HG02642 (cell line): ENCODE data around the gene ADAMTS18.
"Not testable (repeated sequence)": the region's sequence is repeated elsewhere in the genome, so short reads cannot be mapped to it uniquely, and the experiment has no call there.

Experiments used
- ATAC-seq: cut with Tn5 transposase; IDR thresholded peaks from one replicate; pipeline ENCODE4 v1.9.1; 2021; ENCODE audit warnings: mild to moderate bottlenecking; ENCODE audit not compliant: unreplicated experiment, poor library complexity

The ADAMTS18 gene

DNA sequence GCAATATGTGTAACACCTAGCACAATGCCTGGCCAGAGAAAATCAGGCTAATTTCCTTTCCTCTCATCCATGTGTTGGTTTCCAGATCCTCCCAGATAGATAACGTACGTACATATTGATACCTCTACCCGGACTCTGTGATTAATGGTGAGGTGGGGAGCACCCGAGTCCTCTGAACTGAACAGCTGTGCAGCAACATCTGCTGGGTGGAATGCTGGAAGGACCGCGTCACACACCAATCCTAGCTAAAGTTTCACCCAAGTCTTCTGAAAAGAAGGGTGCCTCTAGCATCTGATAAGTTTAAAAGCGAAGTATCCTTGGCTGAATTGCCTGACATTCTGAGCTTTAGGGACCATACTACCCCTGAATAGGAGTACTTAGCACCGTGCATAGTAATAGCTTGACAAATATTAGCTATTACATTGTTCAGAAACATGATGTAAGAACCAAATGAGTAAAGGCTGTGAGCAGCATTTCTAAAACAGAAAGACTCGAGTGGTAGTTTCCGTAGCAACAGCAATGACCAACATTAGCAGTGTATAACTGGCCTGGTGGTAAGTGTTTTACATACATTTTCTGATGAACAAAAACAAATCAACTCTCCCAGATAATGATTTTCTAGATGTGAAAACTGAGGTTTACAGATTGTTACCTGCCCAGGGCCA lies 144.3 kb downstream of the ADAMTS18 start:
- no peak for ATAC-seq

DNA sequence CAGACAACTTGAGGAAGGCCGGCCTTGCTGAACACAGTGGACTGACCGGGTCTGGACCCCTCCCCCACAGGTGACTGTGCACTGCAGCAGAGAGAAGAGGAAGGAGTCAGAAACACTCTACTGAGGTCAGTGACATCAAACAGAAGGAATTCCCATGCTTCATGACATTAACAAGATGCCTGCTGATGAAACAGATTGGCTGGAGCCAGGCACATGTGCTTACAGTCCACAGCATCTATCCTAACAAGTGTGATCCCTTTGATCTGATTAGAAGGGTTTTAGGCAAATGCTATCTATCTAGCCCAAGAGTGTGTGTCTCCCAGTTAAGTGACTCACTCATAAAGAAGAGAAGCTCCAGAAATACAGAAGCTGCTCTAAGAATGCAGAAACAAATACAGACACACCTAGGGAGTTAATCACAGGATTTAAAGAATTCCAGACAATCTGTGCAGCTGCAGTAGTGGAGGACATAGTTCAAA lies 145.5 kb downstream of the ADAMTS18 start:
- ATAC-seq = no peak

DNA sequence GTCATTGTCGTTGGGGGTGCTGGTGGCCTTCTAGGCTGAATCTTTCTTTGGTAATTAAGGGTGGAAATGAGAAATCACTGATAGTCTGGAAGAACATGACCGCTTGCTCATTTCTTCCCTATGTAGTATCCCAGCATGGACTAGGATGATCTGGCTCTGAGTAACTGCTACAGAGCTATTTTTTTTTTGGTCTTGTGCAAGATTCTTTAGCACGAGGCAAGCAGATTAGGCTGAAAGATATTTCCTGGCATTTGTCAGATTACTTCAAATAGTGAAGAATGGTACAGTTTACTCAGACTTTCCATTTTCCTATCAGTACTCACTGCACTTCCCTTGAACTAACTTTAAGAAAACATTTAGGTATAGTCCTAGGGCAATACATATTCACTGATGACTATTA lies 146.6 kb downstream of the ADAMTS18 start:
- ATAC-seq = no peak

DNA sequence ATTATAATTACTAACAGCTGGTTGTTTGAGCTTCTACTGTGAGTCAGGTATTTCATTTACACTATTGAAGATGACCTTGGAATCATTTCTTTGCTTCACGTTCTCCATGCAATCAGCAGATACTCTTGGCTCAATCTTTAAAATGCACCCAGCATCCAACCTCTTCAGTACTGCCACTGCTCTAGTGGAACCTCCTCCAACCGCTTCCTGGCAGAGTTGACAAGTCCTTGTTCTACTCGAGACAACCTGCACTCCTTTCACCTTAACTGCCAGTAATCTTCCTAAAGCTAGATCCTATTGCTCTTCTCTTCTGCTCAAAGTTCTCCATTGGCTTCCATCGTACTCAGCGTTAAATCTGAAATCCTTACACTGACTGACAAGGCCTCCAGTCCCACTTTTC lies 149.2 kb downstream of the ADAMTS18 start:
- no peak for ATAC-seq

DNA sequence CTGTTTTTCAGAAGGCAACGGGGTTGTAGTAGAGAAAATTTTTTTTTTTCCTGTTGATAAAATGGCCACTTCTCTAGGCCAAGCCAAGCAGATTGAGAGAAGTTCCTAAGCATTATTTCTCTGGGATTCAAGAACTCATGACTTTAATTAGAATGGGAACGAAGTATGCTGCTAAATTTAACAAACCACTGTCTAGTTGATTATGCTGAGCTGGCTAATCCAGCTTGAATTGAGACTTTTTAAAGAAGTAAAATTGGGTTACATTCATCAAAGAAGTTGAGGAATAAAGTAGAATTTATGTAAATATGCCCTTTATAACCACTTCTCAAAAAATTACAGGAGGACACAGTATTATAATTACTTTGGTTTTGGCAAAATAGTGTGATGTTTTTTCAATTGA lies 152.5 kb downstream of the ADAMTS18 start:
- ATAC-seq = no peak

DNA sequence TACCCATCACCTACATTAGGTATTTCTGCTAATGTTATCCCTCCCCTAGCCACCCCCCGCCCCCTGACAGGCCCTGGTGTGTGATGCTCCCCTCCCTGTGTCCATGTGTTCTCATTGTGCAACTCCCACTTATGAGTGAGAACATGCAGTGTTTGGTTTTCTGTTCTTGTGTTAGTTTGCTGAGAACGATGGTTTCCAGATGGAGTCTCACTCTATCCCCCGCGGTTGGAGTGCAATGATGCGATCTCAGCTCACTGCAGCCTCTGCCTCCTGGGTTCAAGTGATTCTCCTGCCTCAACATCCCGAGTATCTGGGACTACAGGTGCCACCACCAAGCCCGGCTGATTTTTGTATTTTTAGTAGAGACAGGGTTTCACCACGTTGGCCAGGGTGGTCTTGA lies 155.5 kb downstream of the ADAMTS18 start:
- ATAC-seq = not testable (repeated sequence)

DNA sequence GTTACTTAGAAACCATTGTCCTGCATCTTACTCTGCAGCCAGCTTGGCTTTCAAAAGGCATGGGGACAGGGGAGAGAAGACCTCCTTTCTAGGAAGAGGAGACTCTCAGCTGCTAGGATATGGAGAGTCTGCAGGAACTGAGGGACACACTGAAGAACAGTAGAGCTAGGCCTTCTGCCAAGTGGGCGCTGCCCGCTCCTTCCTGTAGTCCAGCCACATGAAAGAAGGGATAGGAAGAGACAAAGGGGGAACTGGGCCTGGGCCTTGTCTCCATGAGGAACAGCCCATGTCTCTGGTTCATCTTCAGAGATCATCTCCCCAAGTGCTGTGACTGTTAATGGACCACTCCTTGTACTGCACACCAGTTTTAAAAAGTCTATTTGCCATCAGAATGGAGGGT lies 157.3 kb downstream of the ADAMTS18 start:
- no peak for ATAC-seq

DNA sequence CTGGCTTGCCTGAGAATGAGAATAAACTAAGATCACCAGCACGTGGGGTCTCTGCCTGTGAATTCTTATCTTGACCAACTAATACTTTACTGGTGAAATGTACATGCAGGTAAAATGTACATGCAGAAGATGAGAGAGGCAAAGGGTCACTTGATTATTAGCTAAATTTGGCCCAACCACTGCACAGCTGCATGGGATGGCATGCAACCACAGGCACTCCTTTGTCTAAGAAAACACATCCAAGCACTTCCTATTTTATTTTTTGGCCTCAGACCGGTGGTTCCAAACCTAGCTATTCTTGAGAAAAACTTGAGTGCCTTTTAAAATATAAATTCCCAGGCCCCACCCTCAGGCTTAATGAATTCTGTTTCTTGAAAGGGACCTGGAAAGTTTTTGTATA lies 157.7 kb downstream of the ADAMTS18 start:
- ATAC-seq = no peak

DNA sequence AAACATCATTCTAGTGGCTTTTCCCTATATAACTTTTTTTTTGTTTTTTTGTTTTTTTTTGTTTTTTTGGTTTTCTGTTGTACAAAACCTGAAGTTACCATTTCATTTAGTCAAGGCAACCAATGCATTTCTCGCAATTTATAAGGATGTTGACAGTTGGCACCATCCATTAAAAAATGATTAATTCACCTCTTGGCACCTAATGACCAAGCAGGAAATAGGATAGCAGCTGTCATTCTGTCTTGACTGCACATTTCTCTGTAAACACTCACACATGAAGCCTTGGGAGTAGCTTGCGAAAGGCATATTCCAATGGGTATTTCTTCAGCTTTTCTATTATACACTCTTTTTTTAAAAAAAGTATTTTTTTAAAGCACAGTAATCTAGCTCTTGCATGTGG lies 158.2 kb downstream of the ADAMTS18 start:
- no peak for ATAC-seq

DNA sequence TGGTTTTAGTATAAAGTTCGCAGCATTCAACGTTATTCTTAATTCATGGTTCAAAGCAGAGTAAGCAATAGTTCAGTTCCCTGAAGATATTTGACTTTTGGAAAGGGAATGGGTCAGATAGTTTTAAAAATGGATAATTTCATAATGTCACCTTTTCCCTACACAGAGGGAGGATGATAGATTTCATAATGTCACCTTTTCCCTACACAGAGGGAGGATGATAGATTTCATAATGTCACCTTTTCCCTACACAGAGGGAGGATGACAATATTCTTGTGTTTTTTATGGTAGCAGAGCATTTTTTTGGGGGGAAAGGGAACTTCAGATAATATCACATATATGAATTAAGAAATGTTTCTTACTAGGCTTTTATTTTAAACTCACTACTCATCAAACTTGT lies 159.5 kb downstream of the ADAMTS18 start:
- not testable (repeated sequence) for ATAC-seq

DNA sequence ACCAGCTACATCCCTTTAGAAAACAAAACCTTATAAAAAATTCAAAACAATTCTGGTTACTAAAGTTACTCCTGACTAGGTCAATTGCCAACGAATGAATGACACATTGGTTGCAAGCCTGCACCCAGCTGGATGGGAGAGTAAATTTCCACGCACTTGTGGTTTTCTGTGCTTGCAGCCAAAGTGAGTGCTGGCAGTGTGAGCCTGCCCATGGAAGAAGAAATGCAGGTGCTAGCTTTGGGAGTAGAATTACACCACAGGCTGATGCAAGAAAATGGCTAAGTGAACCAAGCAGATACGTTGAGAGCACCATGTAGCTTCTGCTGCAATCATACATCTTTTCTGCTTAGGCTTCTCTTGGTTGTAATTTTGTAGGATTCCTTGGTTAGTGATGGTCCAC lies 161.0 kb downstream of the ADAMTS18 start:
- ATAC-seq = no peak

DNA sequence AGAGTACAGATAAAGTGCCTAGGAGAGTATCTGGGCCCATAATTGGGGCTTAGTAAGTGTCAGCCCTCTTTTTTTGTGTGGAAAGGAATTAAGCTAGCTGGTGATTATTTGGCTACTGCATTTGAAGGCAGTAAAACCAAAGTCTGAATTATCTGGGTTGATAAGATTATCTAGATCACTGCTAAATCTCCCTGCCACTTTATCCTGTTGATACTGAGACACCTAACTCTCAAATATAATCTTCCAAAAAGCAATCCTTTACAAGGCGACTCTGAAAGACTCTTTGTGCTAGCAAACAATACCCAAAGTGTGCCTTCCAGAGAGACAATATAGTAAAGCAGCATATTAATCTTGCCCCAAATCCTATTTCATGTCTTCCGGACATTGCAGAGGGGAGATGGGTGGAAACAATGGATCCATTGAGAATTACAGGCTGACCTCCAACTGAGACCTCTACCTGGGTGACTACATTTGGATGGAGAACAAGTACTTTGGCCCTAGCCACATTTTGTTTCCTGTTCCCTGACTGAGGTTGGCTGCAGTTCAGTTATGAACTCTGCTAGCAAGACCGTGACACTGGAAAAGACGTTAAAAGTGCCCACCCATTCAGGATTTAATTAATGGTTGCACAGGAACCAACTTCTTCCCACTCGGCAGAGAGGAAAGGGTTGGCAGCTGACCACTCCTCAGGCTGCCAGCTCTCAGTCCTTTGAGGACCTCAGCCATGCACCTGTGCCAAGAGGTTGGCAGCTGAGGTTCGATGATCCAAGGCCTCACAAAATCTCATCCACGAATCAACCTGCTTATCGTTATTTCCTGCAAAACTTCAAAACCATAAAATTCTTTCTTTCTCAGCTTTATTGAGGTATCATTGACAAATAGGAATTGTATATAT lies 163.1 kb downstream of the ADAMTS18 start:
- ATAC-seq = no peak

DNA sequence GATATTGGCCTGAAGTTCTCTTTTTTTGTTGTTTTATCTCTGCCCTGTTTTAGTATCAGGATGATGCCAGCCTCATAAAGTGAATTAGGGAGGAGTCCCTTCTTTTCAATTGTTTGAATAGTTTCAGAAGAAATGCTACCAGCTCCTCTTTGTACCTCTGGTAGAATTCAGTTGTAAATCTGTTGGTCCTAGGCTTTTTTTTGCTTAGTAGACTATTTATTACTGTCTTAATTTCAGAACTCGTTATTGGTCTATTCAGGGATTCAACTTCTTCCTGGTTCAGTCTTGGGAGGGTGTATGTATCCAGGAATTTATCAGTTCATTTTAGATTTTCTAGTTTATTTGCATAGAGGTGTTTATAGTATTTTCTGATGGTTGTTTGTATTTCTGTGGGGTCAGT lies 168.6 kb downstream of the ADAMTS18 start:
- ATAC-seq = not testable (repeated sequence)

DNA sequence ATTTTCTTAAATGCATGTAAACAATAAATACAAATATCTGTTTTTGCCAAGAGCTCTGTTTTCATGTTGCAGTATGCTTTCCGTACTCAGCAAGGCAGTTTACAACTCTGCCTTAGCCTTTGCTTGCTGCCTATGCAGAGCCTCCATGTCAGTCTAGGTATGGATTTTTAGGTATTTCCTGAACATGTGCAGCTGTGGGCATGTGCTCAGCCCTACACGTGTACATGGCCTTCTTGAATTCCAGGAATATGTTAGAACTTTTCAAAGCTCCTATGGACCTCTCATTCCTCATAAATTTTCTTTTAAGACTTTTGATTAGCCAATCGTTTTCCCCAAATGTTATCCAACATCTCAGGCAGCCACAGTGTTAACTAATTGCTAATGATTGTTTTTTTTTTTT lies 171.9 kb downstream of the ADAMTS18 start:
- ATAC-seq = no peak

DNA sequence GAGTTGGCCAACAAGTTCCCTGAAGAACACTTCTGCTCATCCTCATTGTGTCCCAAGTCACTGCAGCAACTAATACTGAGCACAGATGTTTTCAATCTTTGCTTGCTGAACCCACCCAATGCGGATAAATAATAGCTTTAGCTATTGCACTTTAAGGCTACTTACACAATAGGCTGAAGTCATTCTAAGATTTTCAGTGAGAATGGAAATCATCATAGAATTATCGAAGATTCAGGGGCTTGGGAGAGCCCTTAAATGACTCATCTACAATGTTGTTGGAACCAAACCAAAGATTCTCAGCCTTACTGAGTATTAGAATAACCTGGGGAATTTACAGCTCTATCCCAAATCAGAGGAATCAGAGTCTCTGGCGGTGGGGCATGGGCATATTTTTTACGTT lies 184.4 kb downstream of the ADAMTS18 start:
- ATAC-seq = no peak

DNA sequence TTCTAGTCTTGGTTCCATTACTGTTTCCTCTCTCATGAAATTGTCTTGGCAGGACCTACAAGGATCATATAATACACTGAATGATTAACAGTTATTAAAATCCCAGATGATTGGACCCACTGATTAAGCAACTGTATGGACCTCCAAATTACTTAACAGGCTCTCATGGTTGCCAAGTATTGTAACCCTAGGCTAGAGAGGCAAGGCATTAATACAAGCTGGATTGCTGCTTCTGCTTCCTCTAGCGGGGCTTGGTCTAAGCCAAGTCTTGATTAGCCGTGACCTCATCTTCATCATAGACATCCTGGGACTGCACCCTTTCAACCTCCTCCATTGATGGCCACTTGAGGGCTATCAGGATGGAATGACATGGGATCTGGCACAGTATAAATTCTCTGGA lies 188.7 kb downstream of the ADAMTS18 start:
- ATAC-seq = no peak

DNA sequence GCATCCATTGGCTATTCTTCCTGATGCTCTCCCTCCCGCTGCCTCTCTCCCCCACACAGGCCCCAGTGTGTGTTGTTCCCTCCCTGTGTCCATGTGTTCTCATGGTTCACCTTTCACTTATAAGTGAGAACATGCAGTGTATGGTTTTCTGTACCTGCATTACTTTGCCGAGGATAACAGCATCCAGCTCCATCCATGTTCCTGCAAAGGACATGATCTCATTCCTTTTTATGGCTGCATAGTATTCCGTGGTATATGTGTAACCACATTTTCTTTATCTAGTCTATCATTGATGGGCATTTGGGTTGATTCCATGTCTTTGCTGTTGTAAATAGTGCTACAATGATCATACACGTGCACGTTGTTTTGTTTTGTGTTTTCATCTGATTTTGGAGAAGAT lies 192.4 kb downstream of the ADAMTS18 start:
- ATAC-seq = not testable (repeated sequence)

DNA sequence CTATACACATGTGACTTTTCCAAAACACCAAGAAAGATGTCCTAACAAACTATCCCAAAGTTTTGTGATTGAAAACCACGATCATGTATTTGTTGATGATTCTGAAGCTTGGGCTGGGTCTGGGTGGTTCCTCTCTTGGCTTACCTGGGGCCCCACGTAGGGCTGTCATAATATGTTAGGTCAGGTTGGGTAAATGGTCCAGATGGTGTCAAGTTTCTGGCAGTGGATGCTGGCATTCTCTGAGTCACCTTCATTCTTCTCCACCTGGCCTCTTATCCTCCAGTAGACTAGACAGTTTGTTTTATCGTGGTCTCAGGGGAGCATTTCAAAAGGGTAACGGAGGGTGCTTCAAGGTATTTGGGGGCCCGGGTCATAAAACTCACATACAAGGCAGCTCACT lies 196.2 kb downstream of the ADAMTS18 start:
- ATAC-seq = no peak

DNA sequence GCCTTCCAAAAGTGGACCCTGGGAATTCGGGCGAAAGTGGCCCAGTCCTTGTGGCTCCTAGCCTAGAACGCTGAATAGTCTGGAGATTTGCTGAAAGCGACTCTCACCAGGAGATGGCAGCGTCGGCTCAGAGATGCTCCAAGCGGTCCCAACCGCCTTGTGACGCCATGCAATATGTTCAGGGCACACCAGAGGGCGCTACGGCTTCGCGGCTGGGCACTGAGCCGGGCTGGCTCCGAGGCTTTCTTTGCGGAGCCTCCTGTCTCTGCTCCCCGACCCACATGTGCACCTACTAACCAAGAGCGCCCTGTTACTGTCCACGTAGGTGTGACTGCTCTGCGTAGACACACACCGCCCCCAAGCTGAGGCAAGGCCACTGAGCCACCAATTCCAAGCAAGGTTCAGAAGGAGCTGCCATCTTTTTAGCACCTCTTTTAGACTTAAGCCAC lies 198.7 kb downstream of the ADAMTS18 start:
- peak; percentile 99 for ATAC-seq

DNA sequence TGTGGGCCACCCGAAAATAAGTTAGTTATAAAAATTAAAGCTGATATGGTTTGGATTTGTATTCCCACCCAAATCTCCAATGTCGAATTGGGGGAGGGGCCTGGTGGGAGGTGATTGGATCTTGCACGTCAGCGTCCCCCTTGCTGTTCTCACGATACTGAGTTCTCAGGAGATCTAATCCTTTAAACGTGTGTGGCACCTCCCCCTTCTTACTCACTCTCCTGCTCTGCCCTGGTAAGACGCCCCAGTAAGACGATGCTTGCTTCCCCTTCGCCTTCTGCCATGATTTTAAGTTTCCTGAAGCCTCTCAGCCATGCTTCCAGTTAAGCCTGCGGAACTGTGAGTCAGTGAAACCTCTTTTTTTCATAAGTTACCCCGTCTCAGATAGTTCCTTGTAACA lies 200.2 kb downstream of the ADAMTS18 start:
- ATAC-seq = no peak

DNA sequence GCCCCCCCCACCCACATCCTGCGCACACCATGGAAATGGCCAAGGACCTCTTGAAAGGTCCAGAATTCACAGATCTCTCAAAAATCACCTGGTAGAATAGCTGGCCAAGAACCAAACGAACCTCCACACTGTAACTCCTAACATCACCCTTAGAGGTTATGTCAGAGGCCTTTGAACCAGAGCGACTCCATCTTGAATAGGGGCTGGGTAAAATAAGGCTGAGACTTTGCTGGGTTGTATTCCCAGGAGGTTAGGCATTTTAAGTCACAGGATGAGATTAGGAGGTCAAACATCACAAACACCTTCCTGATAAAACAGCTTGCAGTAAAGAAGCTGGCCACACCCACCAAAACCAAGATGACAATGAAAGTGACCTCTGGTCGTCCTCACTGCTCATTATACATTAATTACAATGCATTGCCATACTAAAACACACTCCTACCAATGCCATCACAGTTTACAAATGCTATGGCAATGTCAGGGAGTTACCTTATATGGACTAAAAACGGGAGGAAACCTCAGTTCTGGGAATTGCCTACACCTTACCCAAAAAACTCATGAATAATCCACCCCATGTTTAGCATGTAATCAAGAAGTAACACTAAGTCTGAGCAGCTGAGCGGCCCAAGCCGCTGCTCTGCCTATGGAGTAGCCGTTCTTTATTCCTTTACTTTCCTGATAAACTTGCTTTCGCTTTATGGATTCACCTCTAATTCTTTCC lies 200.9 kb downstream of the ADAMTS18 start:
- ATAC-seq = no peak
